T-cell (primary cell): Measurements from ENCODE around the gene LAYN. TPM values are rescaled to one million over a fixed set of nuclear protein-coding genes. Genes with fewer than 3 reads are reported as not detected.
A peak's percentile ranks its signal among the peaks of the same experiment; 100 is the strongest.

ENCODE experiments used
- ATAC-seq, 4 experiments: fragments of 200-7000 bp in 3 of 4; fragments of 150-1000 bp in 1 of 4; cut with Tn5 transposase; replicated peaks in 1 of 4; 1 replicate in 3 of 4; 2 replicates in 1 of 4; pipeline ENCODE4 v1.10.0; 2021; ENCODE audit warnings: moderate library complexity in 3 of 4, mild to moderate bottlenecking in 2 of 4, moderate number of reproducible peaks in 1 of 4
- CTCF ChIA-PET, 2 donors: fragments of 300-600 bp; sonication (Branson Sonifier 250); formaldehyde crosslinking; loops; one replicate each; lab custom pipeline; 2022; ENCODE audit warnings: antibody characterized with exemption in 2 of 2; lab: Charles Lee
- POLR2A ChIA-PET, 2 donors: fragments of 300-600 bp; sonication (Branson Sonifier 250); formaldehyde crosslinking; loops; one replicate each; lab custom pipeline; 2022; ENCODE audit warnings: antibody characterized with exemption in 2 of 2; lab: Charles Lee
- DNase-seq, 35 experiments: peaks; one replicate each; pipeline versions ENCODE4 v3.0.0 to v3.0.0-alpha.2; 2013 to 2023
- H3K27ac ChIP-seq: one replicate; pipeline ENCODE4 v1.5.1; 2013; ENCODE audit warnings: low read length
- H3K27me3 ChIP-seq, 2 experiments: replicated peaks in 1 of 2; 1 replicate in 1 of 2; 2 replicates in 1 of 2; pipeline versions ENCODE4 v1.6.1 to v1.7.0; 2013; ENCODE audit warnings: low read length in 1 of 2, mixed read lengths in 1 of 2; ENCODE audit not compliant: control insufficient read depth in 2 of 2, insufficient read depth in 2 of 2; ENCODE audit errors: extremely low read depth in 1 of 2
- H3K36me3 ChIP-seq, 2 donors: 1 replicate in 1 of 2; 2 replicates in 1 of 2; pipeline versions ENCODE4 v1.6.1 to v1.7.0; 2013; ENCODE audit warnings: low read length in 1 of 2; ENCODE audit not compliant: control insufficient read depth in 2 of 2, insufficient read depth in 1 of 2; ENCODE audit errors: extremely low read depth in 1 of 2
- H3K4me1 ChIP-seq, 2 experiments: 1 replicate in 1 of 2; 2 replicates in 1 of 2; pipeline versions ENCODE4 v1.6.1 to v1.7.0; 2013; ENCODE audit warnings: low read length in 2 of 2, mixed read lengths in 1 of 2; ENCODE audit not compliant: insufficient read depth in 2 of 2, control insufficient read depth in 1 of 2; ENCODE audit errors: extremely low read depth in 1 of 2
- H3K4me3 ChIP-seq, 2 donors: 1 replicate in 1 of 2; 2 replicates in 1 of 2; pipeline versions ENCODE4 v1.5.1 to v1.7.0; 2013; ENCODE audit warnings: mild to moderate bottlenecking in 2 of 2, low read length in 1 of 2, moderate library complexity in 1 of 2; ENCODE audit not compliant: control insufficient read depth in 1 of 2; ENCODE audit errors: extremely low read depth in 1 of 2
- H3K9me3 ChIP-seq: 2 replicates; pipeline ENCODE4 v1.7.0; 2013
- H3K27ac Mint-ChIP-seq, 2 donors: one replicate each; pipeline ENCODE4 v1.8.0; 2020 to 2021; ENCODE audit warnings: mild to moderate bottlenecking in 2 of 2, mixed read lengths in 2 of 2
- H3K27me3 Mint-ChIP-seq, 2 donors: one replicate each; pipeline ENCODE4 v1.8.0; 2021 to 2022; ENCODE audit warnings: mixed read lengths in 2 of 2
- H3K36me3 Mint-ChIP-seq: one replicate; pipeline ENCODE4 v1.8.0; 2021; ENCODE audit warnings: mixed read lengths
- H3K4me1 Mint-ChIP-seq, 3 donors: one replicate each; pipeline ENCODE4 v1.8.0; 2020 to 2022; ENCODE audit warnings: mixed read lengths in 3 of 3, mild to moderate bottlenecking in 1 of 3
- H3K4me3 Mint-ChIP-seq, 3 donors: one replicate each; pipeline ENCODE4 v1.8.0; 2020 to 2022; ENCODE audit warnings: mild to moderate bottlenecking in 3 of 3, mixed read lengths in 3 of 3, moderate library complexity in 3 of 3
- H3K9me3 Mint-ChIP-seq, 3 donors: one replicate each; pipeline ENCODE4 v1.8.0; 2020 to 2022; ENCODE audit warnings: mixed read lengths in 3 of 3
- WGBS: methylation state at CpG from one replicate; pipeline ENCODE4 v1.1.5; 2013; ENCODE audit warnings: missing lambda C conversion rate; ENCODE audit not compliant: insufficient coverage; 5-methylcytosine and 5-hydroxymethylcytosine counted together
- total RNA-seq, 35 experiments: library from RNA in 6 of 35; stranded (reverse) in 6 of 35; fragments of 120-200 nt in 1 of 35; gene quantifications; one replicate each; pipeline versions ENCODE4 v1.2.1 to v1.2.4 and lab custom pipeline; 2013 to 2026

LAYN gene
- total RNA-seq, 5 donors from 2014 or later (not counting 1 experiment from before 2014, with no cell fraction given): 1.0 to 3.5 (median 2.6) TPM

GRCh38 chr11:111512296-111513239 is 28.0 kb upstream of the LAYN start, which contains the start of gene BTG4:
Gene BTG4, minus strand, starts transcription at chr11:111512386. Its CDS starts 13,610 bp downstream, at chr11:111498776.
- Mint-ChIP-seq H3K9me3 (no peaks in the 10 kb centered on the region), H3K4me3 (peak within 1 kb of the TSS; percentile 37 to 62 (median 53)), H3K4me1 (peaks cover 0 to 16% (median 14%) of the 10 kb centered on the region in 3 donors), H3K27me3 (peaks cover 36 to 53% of the 10 kb centered on the region in 2 donors), H3K27ac (no peak within 1 kb of the TSS), H3K36me3 (no peaks in the 10 kb centered on the region)
- ChIA-PET POLR2A (no interaction called here), CTCF (interaction anchor here (0.6 to 1.0 kb wide), 2 partner anchors 22 to 76 kb away, joined by 4 to 5 read pairs; no protein-coding TSS in a partner anchor)
- Histone ChIP-seq H3K36me3 (no peaks in the 10 kb centered on the region), H3K27me3 (peaks cover 13 to 24% of the 10 kb centered on the region in 2 experiments), H3K4me1 (peaks cover 13 to 14% of the 10 kb centered on the region in 2 experiments), H3K9me3 (no peaks in the 10 kb centered on the region), H3K4me3 (peak within 1 kb of the TSS in 1 of 2 donors; percentile 59), H3K27ac (no peak within 1 kb of the TSS)
- DNase-seq: peak in 12 of 35 experiments; percentile 9 to 33 (median 18)
- 8% methylated on average over 76 of the region's 90 CpGs for WGBS
- ATAC-seq: peak; percentile 64 to 77 (median 68)

GRCh38 chr11:111513240-111513605 is 27.3 kb upstream of the LAYN start:
- H3K36me3 ChIP-seq: no peaks in the 10 kb centered on the region
- peaks cover 13 to 14% of the 10 kb centered on the region in 2 experiments for H3K4me1 ChIP-seq
- Mint-ChIP-seq H3K4me3 (peak overlapping the region; percentile 13 to 62 (median 26)), H3K27me3 (peaks cover 30 to 51% of the 10 kb centered on the region in 2 donors), H3K9me3 (no peaks in the 10 kb centered on the region), H3K27ac (no peak overlapping the region), H3K4me1 (peaks cover 0 to 16% (median 14%) of the 10 kb centered on the region in 3 donors), H3K36me3 (peaks cover 3% of the 10 kb centered on the region)
- WGBS: 20% methylated on average over 2 of the region's 6 CpGs
- ChIA-PET CTCF (interaction anchor here in 1 of 2 donors (1.0 kb wide), 1 partner anchor 21 kb away, joined by 4 read pairs; no protein-coding TSS in a partner anchor), POLR2A (no interaction called here)
- DNase-seq (no peak), ATAC-seq (peak; percentile 16 to 52 (median 26))
- H3K27ac ChIP-seq: no peak overlapping the region
- no peaks in the 10 kb centered on the region for H3K9me3 ChIP-seq
- H3K4me3 ChIP-seq: peak overlapping the region in 1 of 2 donors; percentile 59
- peaks cover 13 to 24% of the 10 kb centered on the region in 2 experiments for H3K27me3 ChIP-seq

DNA sequence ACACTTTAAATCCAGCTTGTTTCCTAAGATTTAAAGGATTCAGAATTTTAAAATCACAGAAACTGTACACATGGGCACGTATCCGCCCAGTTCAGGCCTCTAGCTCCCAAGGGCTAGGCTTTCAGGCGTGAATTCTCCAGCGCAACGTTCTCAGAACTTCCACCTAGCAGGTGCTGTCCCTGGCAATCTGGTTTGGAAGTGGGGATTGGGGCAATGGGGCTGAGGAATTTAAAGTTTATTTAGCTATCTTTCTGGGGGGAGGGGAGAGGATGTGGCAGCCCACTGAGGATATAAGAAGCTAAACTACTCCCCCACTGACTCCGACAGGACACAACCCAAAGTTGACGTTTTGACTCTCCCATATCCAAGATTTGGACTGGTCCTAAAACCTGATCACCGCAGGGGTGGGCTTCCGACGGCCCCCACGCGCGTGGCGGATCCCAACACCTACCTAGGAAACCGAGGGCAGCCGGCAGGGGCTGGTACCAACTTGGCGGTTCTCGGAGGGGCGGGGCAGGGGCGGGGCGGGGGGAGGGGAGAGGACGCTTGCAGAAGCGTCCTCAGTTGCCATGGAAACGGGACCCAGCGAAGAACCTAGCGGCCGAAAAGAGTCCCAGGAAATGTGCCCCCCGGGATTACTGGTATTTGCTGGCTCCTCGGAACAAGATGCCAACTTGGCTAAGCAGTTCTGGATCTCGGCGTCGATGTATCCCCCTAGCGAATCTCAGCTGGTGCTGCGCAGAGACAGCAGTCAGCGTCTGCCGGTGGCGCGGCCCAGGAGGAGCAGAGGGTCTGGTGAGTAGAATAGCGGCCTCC is 26.1 kb upstream of the LAYN start, which contains the start of gene HOATZ:
HOATZ (plus strand) TSS at position 563 of the 816 bp plus-strand sequence; CDS start at position 570, 7 bp downstream.
- H3K36me3 Mint-ChIP-seq: peaks cover 3% of the 10 kb centered on the region
- peak within 1 kb of the TSS in 1 of 2 donors; percentile 54 for H3K4me3 ChIP-seq
- H3K9me3 Mint-ChIP-seq: no peaks in the 10 kb centered on the region
- ChIA-PET POLR2A (no interaction called here), CTCF (interaction anchor here in 1 of 2 donors (0.5 to 1.1 kb wide), 3 partner anchors 24 to 231 kb away, joined by 3 read pairs; no protein-coding TSS in a partner anchor)
- H3K4me3 Mint-ChIP-seq: peak within 1 kb of the TSS in 2 of 3 donors; percentile 44 to 62
- no peak within 1 kb of the TSS for H3K27ac ChIP-seq
- H3K9me3 ChIP-seq: no peaks in the 10 kb centered on the region
- peaks cover 13 to 14% of the 10 kb centered on the region in 2 experiments for H3K4me1 ChIP-seq
- peaks cover 13 to 24% of the 10 kb centered on the region in 2 experiments for H3K27me3 ChIP-seq
- WGBS: 30% methylated on average over 18 of the region's 39 CpGs
- H3K4me1 Mint-ChIP-seq: peaks cover 0 to 16% (median 14%) of the 10 kb centered on the region in 3 donors
- no peaks in the 10 kb centered on the region for H3K36me3 ChIP-seq
- DNase-seq (peak in 5 of 35 experiments; percentile 4 to 37 (median 14)), ATAC-seq (peak in 3 of 4 experiments; percentile 17 to 53 (median 29))
- H3K27me3 Mint-ChIP-seq: peaks cover 26 to 49% of the 10 kb centered on the region in 2 donors
- peak within 1 kb of the TSS in 1 of 2 donors; percentile 46 for H3K27ac Mint-ChIP-seq

DNA sequence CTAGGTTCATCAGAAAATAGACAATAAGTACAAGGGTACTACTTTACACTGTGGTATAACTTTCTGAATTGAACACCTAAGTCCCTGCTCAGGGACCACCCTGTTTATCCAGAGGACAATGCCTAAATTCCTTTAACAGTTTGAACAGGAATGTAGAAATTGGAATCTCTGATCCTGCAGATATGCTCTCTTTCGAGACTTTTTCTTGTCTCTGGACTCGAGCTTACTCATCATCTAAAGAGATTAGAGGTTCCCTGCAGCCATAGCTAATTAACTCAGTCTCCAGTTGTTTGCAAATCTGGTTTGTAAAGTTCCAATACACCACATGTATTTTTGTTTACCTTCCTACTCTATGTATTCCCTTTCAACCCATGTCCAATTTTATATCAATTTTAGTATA is 24.9 kb upstream of the LAYN start:
- no peak overlapping the region for H3K4me3 Mint-ChIP-seq
- DNase-seq (no peak), ATAC-seq (no peak)
- 65% methylated on average over 2 of the region's 2 CpGs for WGBS
- ChIA-PET POLR2A (interaction anchor here in 1 of 2 donors (0.7 kb wide), 1 partner anchor 34 kb away, joined by 3 read pairs; no protein-coding TSS in a partner anchor), CTCF (no interaction called here)
- Histone ChIP-seq H3K9me3 (no peaks in the 10 kb centered on the region), H3K4me1 (peaks cover 13 to 14% of the 10 kb centered on the region in 2 experiments), H3K27me3 (peaks cover 13 to 24% of the 10 kb centered on the region in 2 experiments), H3K4me3 (no peak overlapping the region), H3K27ac (no peak overlapping the region), H3K36me3 (no peaks in the 10 kb centered on the region)
- H3K36me3 Mint-ChIP-seq: peaks cover 3% of the 10 kb centered on the region
- H3K27me3 Mint-ChIP-seq: peaks cover 21 to 41% of the 10 kb centered on the region in 2 donors
- H3K27ac Mint-ChIP-seq: no peak overlapping the region
- peaks cover 0 to 16% (median 14%) of the 10 kb centered on the region in 3 donors for H3K4me1 Mint-ChIP-seq
- no peaks in the 10 kb centered on the region for H3K9me3 Mint-ChIP-seq

- CTCF ChIA-PET: no interaction called here
- Mint-ChIP-seq H3K27ac (no peak overlapping the region), H3K4me3 (no peak overlapping the region), H3K9me3 (no peaks in the 10 kb centered on the region), H3K4me1 (peaks cover 0 to 6% (median 4%) of the 10 kb centered on the region in 3 donors), H3K27me3 (peaks cover 12 to 21% of the 10 kb centered on the region in 2 donors), H3K36me3 (peaks cover 3% of the 10 kb centered on the region)
- DNase-seq (no peak), ATAC-seq (no peak)
- no peaks in the 10 kb centered on the region for H3K36me3 ChIP-seq
- no peaks in the 10 kb centered on the region for H3K9me3 ChIP-seq
- peaks cover 6 to 10% of the 10 kb centered on the region in 2 experiments for H3K27me3 ChIP-seq
- no peak overlapping the region for H3K27ac ChIP-seq
- peaks cover 8 to 9% of the 10 kb centered on the region in 2 experiments for H3K4me1 ChIP-seq
- no peak overlapping the region for H3K4me3 ChIP-seq
- no CpG with 5 or more reads among the region's 1 CpG for WGBS
- POLR2A ChIA-PET: no interaction called here
Observed at GRCh38 chr11:111518668-111519067, 21.9 kb upstream of the LAYN start.
